ENCODE data around the gene TENM3. TPM values are rescaled to one million over a fixed set of nuclear protein-coding genes. Genes with fewer than 3 reads are reported as not detected.

TENM3 gene
- total RNA-seq, 1 experiment from 2014 or later = 71.0 TPM

DNA sequence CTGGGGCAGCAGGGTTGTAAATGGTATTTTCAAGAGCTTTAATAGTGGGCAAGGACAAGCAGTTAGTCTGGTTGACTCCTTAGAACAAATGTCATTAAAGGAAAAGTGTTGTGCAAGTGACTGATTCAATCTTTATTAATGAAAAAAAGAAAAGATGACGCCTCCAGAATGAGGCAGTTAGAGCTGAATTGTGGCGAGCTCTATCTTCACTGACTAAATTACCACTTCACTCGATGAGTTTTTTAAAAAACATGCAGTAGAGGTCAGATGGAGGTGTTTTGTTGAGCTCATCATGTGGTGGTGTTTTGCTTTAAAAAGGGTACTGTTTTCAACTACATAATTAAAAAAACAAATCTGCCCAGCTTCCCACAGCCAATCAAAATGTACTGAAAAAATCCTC, 28.1 kb upstream of the TENM3 start (continued):
- no peak for TF ChIP-seq ZNF281 (CRISPR knock-in tag; IDR thresholded peaks at IDR 0.05)
- TF ChIP-seq OVOL2 (CRISPR knock-in tag; IDR thresholded peaks at IDR 0.05; ENCODE audit: borderline replicate concordance) = no peak
- TF ChIP-seq HMGA2 (CRISPR knock-in tag; IDR thresholded peaks at IDR 0.05) = no peak
- TF ChIP-seq, protein P1, sequence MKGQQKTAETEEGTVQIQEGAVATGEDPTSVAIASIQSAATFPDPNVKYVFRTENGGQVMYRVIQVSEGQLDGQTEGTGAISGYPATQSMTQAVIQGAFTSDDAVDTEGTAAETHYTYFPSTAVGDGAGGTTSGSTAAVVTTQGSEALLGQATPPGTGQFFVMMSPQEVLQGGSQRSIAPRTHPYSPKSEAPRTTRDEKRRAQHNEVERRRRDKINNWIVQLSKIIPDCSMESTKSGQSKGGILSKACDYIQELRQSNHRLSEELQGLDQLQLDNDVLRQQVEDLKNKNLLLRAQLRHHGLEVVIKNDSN (CRISPR knock-in tag; IDR thresholded peaks at IDR 0.05) = no peak
- no peak for TF ChIP-seq ZNF416 (CRISPR knock-in tag; IDR thresholded peaks at IDR 0.05)
- TF ChIP-seq CBFB (CRISPR knock-in tag; IDR thresholded peaks at IDR 0.05; ENCODE audit: low read depth) = no peak

DNA sequence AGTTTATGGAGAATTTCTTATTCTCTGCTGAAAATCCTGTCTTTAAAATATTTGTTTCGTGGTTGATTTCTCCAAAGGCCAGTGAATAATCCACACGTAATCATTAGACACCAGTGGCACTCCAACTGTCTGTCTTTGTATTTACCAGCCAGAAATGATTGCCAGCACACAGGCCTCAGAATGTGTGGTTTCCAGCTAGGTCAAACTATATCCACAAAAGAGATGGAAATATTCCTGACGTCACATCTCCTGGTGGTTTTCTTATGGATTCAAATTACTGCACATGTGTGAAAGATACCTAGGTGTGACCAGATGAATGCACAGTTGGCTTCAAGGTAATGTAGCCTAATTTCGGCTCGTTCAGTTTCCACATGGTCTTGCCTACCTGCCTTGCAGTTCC, 27.2 kb upstream of the TENM3 start:
- DNase-seq (ENCODE audit: low spot score) (no peak), ATAC-seq (no peak)
- ChIA-PET CTCF (no interaction called here), POLR2A (no interaction called here)
- Mint-ChIP-seq H3K4me3 (no peak overlapping the region), H3K4me1 (peaks cover 19% of the 10 kb centered on the region), H3K27ac (peak overlapping the region; percentile 69), H3K27me3 (ENCODE audit: low read depth) (no peaks in the 10 kb centered on the region), H3K9me3 (peaks cover 4% of the 10 kb centered on the region; the same call in 1 of the 2 replicates), H3K36me3 (no peaks in the 10 kb centered on the region)
- TF ChIP-seq ELF4 (CRISPR knock-in tag; IDR thresholded peaks at IDR 0.05; ENCODE audit: low read depth) (no peak), NR3C1 (CRISPR knock-in tag; conservative IDR thresholded peaks at IDR 0.05; ENCODE audit: low read depth) (no peak), HMGXB4 (CRISPR knock-in tag; IDR thresholded peaks at IDR 0.05) (no peak), HMGA2 (CRISPR knock-in tag; IDR thresholded peaks at IDR 0.05) (no peak), ESRRA (CRISPR knock-in tag; IDR thresholded peaks at IDR 0.05; ENCODE audit: borderline replicate concordance) (no peak), NFYB (CRISPR knock-in tag; conservative IDR thresholded peaks at IDR 0.05; ENCODE audit: low read depth) (no peak), PREB (CRISPR knock-in tag; IDR thresholded peaks at IDR 0.05; ENCODE audit: borderline replicate concordance) (no peak), SMAD4 (CRISPR knock-in tag; IDR thresholded peaks at IDR 0.05) (no peak), RORB (CRISPR knock-in tag; IDR thresholded peaks at IDR 0.05) (no peak), JUN (CRISPR knock-in tag; IDR thresholded peaks at IDR 0.05) (no peak), KAT7 (CRISPR knock-in tag; IDR thresholded peaks at IDR 0.05; ENCODE audit: borderline replicate concordance) (no peak), ZNF232 (CRISPR knock-in tag; IDR thresholded peaks at IDR 0.05) (no peak), ZNF138 (CRISPR knock-in tag; conservative IDR thresholded peaks at IDR 0.05) (no peak), OVOL2 (CRISPR knock-in tag; IDR thresholded peaks at IDR 0.05; ENCODE audit: borderline replicate concordance) (no peak), NFE2L1 (CRISPR knock-in tag; IDR thresholded peaks at IDR 0.05) (no peak)
- TF ChIP-seq, protein P2, sequence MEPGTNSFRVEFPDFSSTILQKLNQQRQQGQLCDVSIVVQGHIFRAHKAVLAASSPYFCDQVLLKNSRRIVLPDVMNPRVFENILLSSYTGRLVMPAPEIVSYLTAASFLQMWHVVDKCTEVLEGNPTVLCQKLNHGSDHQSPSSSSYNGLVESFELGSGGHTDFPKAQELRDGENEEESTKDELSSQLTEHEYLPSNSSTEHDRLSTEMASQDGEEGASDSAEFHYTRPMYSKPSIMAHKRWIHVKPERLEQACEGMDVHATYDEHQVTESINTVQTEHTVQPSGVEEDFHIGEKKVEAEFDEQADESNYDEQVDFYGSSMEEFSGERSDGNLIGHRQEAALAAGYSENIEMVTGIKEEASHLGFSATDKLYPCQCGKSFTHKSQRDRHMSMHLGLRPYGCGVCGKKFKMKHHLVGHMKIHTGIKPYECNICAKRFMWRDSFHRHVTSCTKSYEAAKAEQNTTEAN (CRISPR knock-in tag; IDR thresholded peaks at IDR 0.05) = no peak
- TF ChIP-seq, protein P3, sequence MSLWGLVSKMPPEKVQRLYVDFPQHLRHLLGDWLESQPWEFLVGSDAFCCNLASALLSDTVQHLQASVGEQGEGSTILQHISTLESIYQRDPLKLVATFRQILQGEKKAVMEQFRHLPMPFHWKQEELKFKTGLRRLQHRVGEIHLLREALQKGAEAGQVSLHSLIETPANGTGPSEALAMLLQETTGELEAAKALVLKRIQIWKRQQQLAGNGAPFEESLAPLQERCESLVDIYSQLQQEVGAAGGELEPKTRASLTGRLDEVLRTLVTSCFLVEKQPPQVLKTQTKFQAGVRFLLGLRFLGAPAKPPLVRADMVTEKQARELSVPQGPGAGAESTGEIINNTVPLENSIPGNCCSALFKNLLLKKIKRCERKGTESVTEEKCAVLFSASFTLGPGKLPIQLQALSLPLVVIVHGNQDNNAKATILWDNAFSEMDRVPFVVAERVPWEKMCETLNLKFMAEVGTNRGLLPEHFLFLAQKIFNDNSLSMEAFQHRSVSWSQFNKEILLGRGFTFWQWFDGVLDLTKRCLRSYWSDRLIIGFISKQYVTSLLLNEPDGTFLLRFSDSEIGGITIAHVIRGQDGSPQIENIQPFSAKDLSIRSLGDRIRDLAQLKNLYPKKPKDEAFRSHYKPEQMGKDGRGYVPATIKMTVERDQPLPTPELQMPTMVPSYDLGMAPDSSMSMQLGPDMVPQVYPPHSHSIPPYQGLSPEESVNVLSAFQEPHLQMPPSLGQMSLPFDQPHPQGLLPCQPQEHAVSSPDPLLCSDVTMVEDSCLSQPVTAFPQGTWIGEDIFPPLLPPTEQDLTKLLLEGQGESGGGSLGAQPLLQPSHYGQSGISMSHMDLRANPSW (CRISPR knock-in tag; conservative IDR thresholded peaks at IDR 0.05; ENCODE audit: low read depth) = no peak
- TF ChIP-seq, protein P4, sequence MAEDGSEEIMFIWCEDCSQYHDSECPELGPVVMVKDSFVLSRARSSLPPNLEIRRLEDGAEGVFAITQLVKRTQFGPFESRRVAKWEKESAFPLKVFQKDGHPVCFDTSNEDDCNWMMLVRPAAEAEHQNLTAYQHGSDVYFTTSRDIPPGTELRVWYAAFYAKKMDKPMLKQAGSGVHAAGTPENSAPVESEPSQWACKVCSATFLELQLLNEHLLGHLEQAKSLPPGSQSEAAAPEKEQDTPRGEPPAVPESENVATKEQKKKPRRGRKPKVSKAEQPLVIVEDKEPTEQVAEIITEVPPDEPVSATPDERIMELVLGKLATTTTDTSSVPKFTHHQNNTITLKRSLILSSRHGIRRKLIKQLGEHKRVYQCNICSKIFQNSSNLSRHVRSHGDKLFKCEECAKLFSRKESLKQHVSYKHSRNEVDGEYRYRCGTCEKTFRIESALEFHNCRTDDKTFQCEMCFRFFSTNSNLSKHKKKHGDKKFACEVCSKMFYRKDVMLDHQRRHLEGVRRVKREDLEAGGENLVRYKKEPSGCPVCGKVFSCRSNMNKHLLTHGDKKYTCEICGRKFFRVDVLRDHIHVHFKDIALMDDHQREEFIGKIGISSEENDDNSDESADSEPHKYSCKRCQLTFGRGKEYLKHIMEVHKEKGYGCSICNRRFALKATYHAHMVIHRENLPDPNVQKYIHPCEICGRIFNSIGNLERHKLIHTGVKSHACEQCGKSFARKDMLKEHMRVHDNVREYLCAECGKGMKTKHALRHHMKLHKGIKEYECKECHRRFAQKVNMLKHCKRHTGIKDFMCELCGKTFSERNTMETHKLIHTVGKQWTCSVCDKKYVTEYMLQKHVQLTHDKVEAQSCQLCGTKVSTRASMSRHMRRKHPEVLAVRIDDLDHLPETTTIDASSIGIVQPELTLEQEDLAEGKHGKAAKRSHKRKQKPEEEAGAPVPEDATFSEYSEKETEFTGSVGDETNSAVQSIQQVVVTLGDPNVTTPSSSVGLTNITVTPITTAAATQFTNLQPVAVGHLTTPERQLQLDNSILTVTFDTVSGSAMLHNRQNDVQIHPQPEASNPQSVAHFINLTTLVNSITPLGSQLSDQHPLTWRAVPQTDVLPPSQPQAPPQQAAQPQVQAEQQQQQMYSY (CRISPR knock-in tag; IDR thresholded peaks at IDR 0.05) = no peak
